Mesenchymal stem cell (in vitro differentiated cells and primary cell): ENCODE data around the gene RGMB.

Experiments
- DNase-seq: peaks from one replicate; pipeline ENCODE4 v3.0.0-alpha.2; 2013
- H2AFZ ChIP-seq: one replicate; pipeline ENCODE4 v1.6.1; 2013; ENCODE audit warnings: low read depth, mild to moderate bottlenecking, control low read depth, inconsistent platforms, low read length, moderate library complexity
- H2AK5ac ChIP-seq: 2 replicates; pipeline ENCODE4 v1.6.1; 2013; ENCODE audit warnings: low read length, moderate library complexity, mild to moderate bottlenecking, inconsistent platforms; ENCODE audit not compliant: severe bottlenecking
- H2BK120ac ChIP-seq: one replicate; pipeline ENCODE4 v1.6.1; 2013; ENCODE audit warnings: low read depth, mild to moderate bottlenecking, inconsistent platforms, low read length, moderate library complexity
- H2BK12ac ChIP-seq, 2 experiments: one replicate each; pipeline ENCODE4 v1.6.1; 2013; ENCODE audit warnings: inconsistent platforms in 2 of 2, low read length in 2 of 2, mild to moderate bottlenecking in 2 of 2, moderate library complexity in 2 of 2, control low read depth in 1 of 2
- H2BK15ac ChIP-seq: one replicate; pipeline ENCODE4 v1.6.1; 2013; ENCODE audit warnings: mild to moderate bottlenecking, low read depth, inconsistent platforms; ENCODE audit not compliant: poor library complexity, severe bottlenecking
- H2BK5ac ChIP-seq: 2 replicates; pipeline ENCODE4 v1.6.1; 2013; ENCODE audit warnings: low read depth, mild to moderate bottlenecking, low read length, control low read depth, inconsistent platforms; ENCODE audit not compliant: poor library complexity, severe bottlenecking
- H3K14ac ChIP-seq, 2 experiments: one replicate each; pipeline ENCODE4 v1.6.1; 2013; ENCODE audit warnings: inconsistent platforms in 2 of 2, low read length in 2 of 2, control low read depth in 1 of 2, mild to moderate bottlenecking in 1 of 2, moderate library complexity in 1 of 2
- H3K18ac ChIP-seq, 2 experiments: one replicate each; pipeline ENCODE4 v1.6.1; 2013; ENCODE audit warnings: inconsistent platforms in 2 of 2, low read length in 2 of 2, control low read depth in 1 of 2, low read depth in 1 of 2, mild to moderate bottlenecking in 1 of 2
- H3K23ac ChIP-seq, 2 experiments: one replicate each; pipeline ENCODE4 v1.6.1; 2013; ENCODE audit warnings: inconsistent platforms in 2 of 2, low read length in 2 of 2, mild to moderate bottlenecking in 2 of 2, moderate library complexity in 2 of 2, control low read depth in 1 of 2
- H3K27ac ChIP-seq: 2 replicates; pipeline ENCODE4 v1.5.1; 2013; ENCODE audit warnings: mild to moderate bottlenecking, moderate library complexity, low read length, control low read depth, inconsistent platforms; ENCODE audit not compliant: poor library complexity, severe bottlenecking
- H3K27me3 ChIP-seq, 2 experiments: 2 replicates each; pipeline versions ENCODE4 v1.6.1 to v1.7.0; 2013; ENCODE audit warnings: low read length in 2 of 2, mild to moderate bottlenecking in 2 of 2, moderate library complexity in 2 of 2, control low read depth in 1 of 2, inconsistent platforms in 1 of 2; ENCODE audit not compliant: control insufficient read depth in 1 of 2, insufficient read depth in 1 of 2
- H3K36me3 ChIP-seq, 2 experiments: 2 replicates each; pipeline versions ENCODE4 v1.6.1 to v1.7.0; 2013; ENCODE audit warnings: low read length in 2 of 2, control low read depth in 1 of 2, inconsistent platforms in 1 of 2, low read depth in 1 of 2, mild to moderate bottlenecking in 1 of 2; ENCODE audit not compliant: insufficient read depth in 2 of 2, control insufficient read depth in 1 of 2
- H3K4ac ChIP-seq, 2 experiments: one replicate each; pipeline ENCODE4 v1.6.1; 2013; ENCODE audit warnings: inconsistent platforms in 2 of 2, low read length in 2 of 2, mild to moderate bottlenecking in 2 of 2, moderate library complexity in 2 of 2, control low read depth in 1 of 2, low read depth in 1 of 2
- H3K4me1 ChIP-seq: 2 replicates; pipeline ENCODE4 v1.6.1; 2013; ENCODE audit warnings: low read depth, low read length, control low read depth; ENCODE audit not compliant: control insufficient read depth, insufficient read depth
- H3K4me2 ChIP-seq: 2 replicates; pipeline ENCODE4 v1.6.1; 2013; ENCODE audit warnings: low read length, mild to moderate bottlenecking, inconsistent platforms; ENCODE audit not compliant: poor library complexity, severe bottlenecking
- H3K4me3 ChIP-seq, 2 experiments: 2 replicates each; pipeline versions ENCODE4 v1.5.1 to v1.7.0; 2013; ENCODE audit warnings: low read length in 2 of 2, mild to moderate bottlenecking in 2 of 2, control low read depth in 1 of 2, low read depth in 1 of 2; ENCODE audit not compliant: insufficient read depth in 1 of 2
- H3K79me1 ChIP-seq: replicated peaks from 2 replicates; pipeline ENCODE4 v1.6.1; 2013; ENCODE audit warnings: mild to moderate bottlenecking, control low read depth, low read length, inconsistent platforms; ENCODE audit not compliant: poor library complexity, severe bottlenecking
- H3K9ac ChIP-seq: 2 replicates; pipeline ENCODE4 v1.7.0; 2013; ENCODE audit warnings: mild to moderate bottlenecking, low read length, moderate library complexity
- H3K9me3 ChIP-seq: 2 replicates; pipeline ENCODE4 v1.7.0; 2013; ENCODE audit warnings: mild to moderate bottlenecking, low read length; ENCODE audit not compliant: control insufficient read depth
- H4K8ac ChIP-seq: one replicate; pipeline ENCODE4 v1.6.1; 2013; ENCODE audit warnings: inconsistent platforms, mild to moderate bottlenecking, low read length, moderate library complexity
- H4K91ac ChIP-seq: one replicate; pipeline ENCODE4 v1.6.1; 2013; ENCODE audit warnings: mild to moderate bottlenecking, low read length, inconsistent platforms
- WGBS: methylation state at CpG from one replicate; pipeline ENCODE4 v1.1.7; 2013; ENCODE audit warnings: mixed read lengths; 5-methylcytosine and 5-hydroxymethylcytosine counted together

The RGMB gene

GRCh38 chr5:98769959-98770208, 3.6 kb upstream of the RGMB start:
- Histone ChIP-seq H3K4me3 (peak overlapping the region; percentile 86 to 87), H4K8ac (peak overlapping the region; percentile 82), H3K79me1 (no peaks in the 10 kb centered on the region), H3K27ac (peak overlapping the region; percentile 97), H3K23ac (no peak overlapping the region), H3K14ac (peak overlapping the region in 1 of 2 experiments; percentile 26), H3K27me3 (no peaks in the 10 kb centered on the region), H2BK5ac (peak overlapping the region; percentile 91), H3K18ac (peak overlapping the region; percentile 61 to 83), H2BK15ac (peak overlapping the region; percentile 20), H2BK120ac (no peak overlapping the region), H3K9ac (peak overlapping the region; percentile 95), H3K9me3 (no peaks in the 10 kb centered on the region), H4K91ac (peak overlapping the region; percentile 70), H2BK12ac (peak overlapping the region; percentile 21 to 43), H2AK5ac (no peak overlapping the region), H3K36me3 (peaks cover 11 to 23% of the 10 kb centered on the region in 2 experiments), H3K4me2 (peak overlapping the region; percentile 91), H2AFZ (peak overlapping the region; percentile 96), H3K4ac (no peak overlapping the region), H3K4me1 (peaks cover 1% of the 10 kb centered on the region)
- DNase-seq: no peak
- WGBS: 0% methylated on average over 12 of the region's 12 CpGs

- H4K8ac ChIP-seq: peak overlapping the region; percentile 82
- H2AK5ac ChIP-seq: no peak overlapping the region
- H3K4me2 ChIP-seq: peak overlapping the region; percentile 91
- H4K91ac ChIP-seq: no peak overlapping the region
- DNase-seq: peak; percentile 85
- H2BK15ac ChIP-seq: peak overlapping the region; percentile 45
- H3K36me3 ChIP-seq: peaks cover 11 to 28% of the 10 kb centered on the region in 2 experiments
- no peak overlapping the region for H3K4ac ChIP-seq
- peak overlapping the region; percentile 97 for H3K27ac ChIP-seq
- H3K4me3 ChIP-seq: peak overlapping the region; percentile 86 to 87
- H2BK12ac ChIP-seq: peak overlapping the region; percentile 3 to 43
- peak overlapping the region; percentile 95 for H3K9ac ChIP-seq
- H3K4me1 ChIP-seq: peaks cover 1% of the 10 kb centered on the region
- no peak overlapping the region for H3K23ac ChIP-seq
- no peaks in the 10 kb centered on the region for H3K27me3 ChIP-seq
- no peaks in the 10 kb centered on the region for H3K79me1 ChIP-seq
- H3K18ac ChIP-seq: peak overlapping the region; percentile 61 to 83
- peak overlapping the region; percentile 51 for H2AFZ ChIP-seq
- H2BK5ac ChIP-seq: peak overlapping the region; percentile 22
- WGBS: under 1% methylated on average over 37 of the region's 39 CpGs
- H3K14ac ChIP-seq: no peak overlapping the region
- H3K9me3 ChIP-seq: no peaks in the 10 kb centered on the region
- no peak overlapping the region for H2BK120ac ChIP-seq
These were observed 3.1 kb upstream of the RGMB start for GRCh38 chr5:98770209-98770910.

DNA sequence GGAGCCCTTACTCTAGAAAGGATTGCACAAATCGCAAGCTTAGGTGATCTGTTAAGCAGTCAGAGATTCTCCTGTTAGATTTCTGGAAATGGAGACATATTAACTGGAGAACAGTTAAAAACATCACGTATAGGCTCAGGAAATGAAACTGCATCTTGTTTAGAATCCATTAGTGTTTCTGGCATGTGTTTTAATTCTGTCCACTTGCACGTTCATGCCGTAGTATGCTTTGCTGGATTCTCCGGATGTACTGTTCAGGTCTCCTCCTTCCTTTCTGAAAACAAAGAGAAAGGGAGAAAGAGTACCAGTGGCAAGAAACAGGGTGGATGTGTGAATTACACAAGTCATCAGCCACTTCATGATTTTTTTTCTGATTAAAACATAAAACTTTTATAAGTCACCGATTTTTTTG, 2.5 kb upstream of the RGMB start:
- H4K8ac ChIP-seq: no peak overlapping the region
- H3K36me3 ChIP-seq: peaks cover 11 to 34% of the 10 kb centered on the region in 2 experiments
- H2AK5ac ChIP-seq: no peak overlapping the region
- H2BK5ac ChIP-seq: peak overlapping the region; percentile 21
- no peak overlapping the region for H4K91ac ChIP-seq
- no peaks in the 10 kb centered on the region for H3K79me1 ChIP-seq
- H3K27ac ChIP-seq: peak overlapping the region; percentile 97
- H3K9me3 ChIP-seq: no peaks in the 10 kb centered on the region
- peak overlapping the region; percentile 95 for H3K9ac ChIP-seq
- H2BK12ac ChIP-seq: no peak overlapping the region
- no peak overlapping the region for H3K14ac ChIP-seq
- peaks cover 1% of the 10 kb centered on the region for H3K4me1 ChIP-seq
- no peak overlapping the region for H2BK120ac ChIP-seq
- H3K23ac ChIP-seq: no peak overlapping the region
- WGBS: 2% methylated on average over 6 of the region's 6 CpGs
- H2BK15ac ChIP-seq: no peak overlapping the region
- no peak for DNase-seq
- peak overlapping the region in 1 of 2 experiments; percentile 25 for H3K18ac ChIP-seq
- H3K4me2 ChIP-seq: peak overlapping the region; percentile 91
- H3K4ac ChIP-seq: no peak overlapping the region
- H2AFZ ChIP-seq: no peak overlapping the region
- H3K27me3 ChIP-seq: no peaks in the 10 kb centered on the region
- H3K4me3 ChIP-seq: peak overlapping the region; percentile 86 to 87

- Histone ChIP-seq H2BK120ac (no peak overlapping the region), H2BK12ac (no peak overlapping the region), H3K18ac (peak overlapping the region in 1 of 2 experiments; percentile 23), H3K27ac (peak overlapping the region; percentile 97), H3K27me3 (no peaks in the 10 kb centered on the region), H2BK15ac (no peak overlapping the region), H2AK5ac (no peak overlapping the region), H2BK5ac (peak overlapping the region; percentile 51), H3K9me3 (no peaks in the 10 kb centered on the region), H3K4me1 (peaks cover 1% of the 10 kb centered on the region), H3K79me1 (no peaks in the 10 kb centered on the region), H3K36me3 (peaks cover 11 to 40% of the 10 kb centered on the region in 2 experiments), H2AFZ (no peak overlapping the region), H3K4me2 (peak overlapping the region; percentile 91), H3K23ac (no peak overlapping the region), H3K14ac (no peak overlapping the region), H4K91ac (no peak overlapping the region), H3K9ac (peak overlapping the region; percentile 95), H4K8ac (no peak overlapping the region), H3K4ac (no peak overlapping the region), H3K4me3 (peak overlapping the region; percentile 36 to 87)
- WGBS: 0% methylated on average over 16 of the region's 18 CpGs
- DNase-seq: peak; percentile 92
These were observed 1.9 kb upstream of the RGMB start for GRCh38 chr5:98771382-98772109.
